K562 (cell line): Measurements from ENCODE around the gene BIRC6. TPM values are rescaled to one million over a fixed set of nuclear protein-coding genes. Genes with fewer than 3 reads are reported as not detected.

ENCODE experiments used
- ATAC-seq: fragments of 200-7000 bp; cut with Tn5 transposase; 3 replicates; pipeline ENCODE4 v1.9.1; 2020; ENCODE audit warnings: moderate library complexity
- BruUV-seq: library from RNA; stranded (reverse); fragments of 400-500 nt; replicated peaks from 2 replicates; lab custom pipeline; 2021; lab: Mats Ljungman, UMichigan
- CTCF ChIA-PET: fragments of 300-600 bp; formaldehyde crosslinking; extraction: SDS; loops from one replicate; lab custom pipeline; 2021; ENCODE audit warnings: low intra/inter-chr PET ratio; lab: Yijun Ruan, JAX
- POLR2A ChIA-PET: fragments of 300-600, 350-650 bp; sonication (Branson Sonifier 250); formaldehyde crosslinking; extraction: SDS; loops from one replicate; lab custom pipeline; 2021; ENCODE audit warnings: antibody characterized with exemption, inconsistent platforms; lab: Yijun Ruan, JAX
- DNase-seq, 4 experiments: peaks; one replicate each; pipeline versions ENCODE4 v3.0.0 to v3.0.0-alpha.2; 2011 to 2018; ENCODE audit warnings: low spot score in 3 of 4, mixed read lengths in 3 of 4; ENCODE audit errors: extremely low read depth in 1 of 4
- FAIRE-seq: peaks from 2 replicates; lab custom pipeline; 2011; peaks lifted over from hg19 to GRCh38; lab: Jason Lieb, UNC
- H2AFZ ChIP-seq: 2 replicates; pipeline ENCODE4 v1.6.0; 2011; ENCODE audit warnings: low read depth, low read length, control low read depth, inconsistent platforms
- H3K27ac ChIP-seq: fragments of 200-600 bp; 3 replicates; pipeline ENCODE4 v1.8.0; 2011; ENCODE audit warnings: low read depth, mild to moderate bottlenecking, control low read depth, inconsistent platforms, low read length, moderate library complexity, mixed read lengths; ENCODE audit errors: extremely low read depth
- H3K27me3 ChIP-seq, 2 experiments: fragments of 300-600 bp in 1 of 2; 2 replicates in 1 of 2; 3 replicates in 1 of 2; pipeline versions ENCODE4 v1.6.0 to v1.8.0; 2011; ENCODE audit warnings: inconsistent platforms in 2 of 2, low read length in 2 of 2, mild to moderate bottlenecking in 1 of 2, mixed read lengths in 1 of 2, moderate library complexity in 1 of 2; ENCODE audit not compliant: control insufficient read depth in 2 of 2, insufficient read depth in 2 of 2
- H3K36me3 ChIP-seq: fragments of 300-600 bp; 3 replicates; pipeline ENCODE4 v1.8.0; 2011; ENCODE audit warnings: mild to moderate bottlenecking, low read length, inconsistent platforms; ENCODE audit not compliant: control insufficient read depth, insufficient read depth
- H3K4me1 ChIP-seq, 2 experiments: fragments of 200-600 bp in 1 of 2; replicated peaks in 1 of 2; 2 replicates in 1 of 2; 3 replicates in 1 of 2; pipeline versions ENCODE4 v1.5.1 to v1.8.0; 2011; ENCODE audit warnings: inconsistent platforms in 2 of 2, low read length in 2 of 2, mild to moderate bottlenecking in 1 of 2, mixed read lengths in 1 of 2, moderate library complexity in 1 of 2; ENCODE audit not compliant: control insufficient read depth in 2 of 2, insufficient read depth in 2 of 2
- H3K4me2 ChIP-seq: 2 replicates; pipeline ENCODE4 v1.6.1; 2011; ENCODE audit warnings: low read length, control low read depth, inconsistent platforms, mixed read lengths; ENCODE audit not compliant: insufficient read depth
- H3K4me3 ChIP-seq: fragments of 200-600 bp; sonication (generic), shearing (Covaris generic); 2 replicates; pipeline ENCODE4 v1.5.1; 2016; ENCODE audit warnings: control low read depth, inconsistent platforms
- H3K79me2 ChIP-seq: fragments of 200-600 bp; 3 replicates; pipeline ENCODE4 v1.8.0; 2011; ENCODE audit warnings: low read length, inconsistent platforms; ENCODE audit not compliant: control insufficient read depth, insufficient read depth
- H3K9ac ChIP-seq, 2 experiments: 2 replicates each; pipeline versions ENCODE4 v1.6.0 to v1.6.1; 2011; ENCODE audit warnings: low read depth in 2 of 2, low read length in 2 of 2, control low read depth in 1 of 2, inconsistent platforms in 1 of 2, mild to moderate bottlenecking in 1 of 2, mixed read lengths in 1 of 2; ENCODE audit not compliant: insufficient read depth in 1 of 2
- H3K9me1 ChIP-seq: one replicate; pipeline ENCODE4 v1.6.0; 2011; ENCODE audit warnings: inconsistent platforms, mild to moderate bottlenecking, low read length, moderate library complexity; ENCODE audit not compliant: control insufficient read depth, insufficient read depth
- H3K9me3 ChIP-seq: replicated peaks from 2 replicates; pipeline ENCODE4 v1.5.1; 2011; ENCODE audit warnings: low read depth, low read length, inconsistent platforms; ENCODE audit not compliant: control insufficient read depth, insufficient read depth
- H4K20me1 ChIP-seq: replicated peaks from 2 replicates; pipeline ENCODE4 v1.6.1; 2011; ENCODE audit warnings: low read length, inconsistent platforms, mixed read lengths; ENCODE audit not compliant: control insufficient read depth, insufficient read depth
- BCOR ChIP-seq: fragments of 450-650 bp; IDR thresholded peaks from 2 replicates; pipeline ENCODE4 v1.6.1; 2016
- E2F3 ChIP-seq: fragments of 250-450 bp; sonication (Bioruptor Pico); IDR thresholded peaks from 2 replicates; pipeline ENCODE4 v1.4.0; 2020; ENCODE audit warnings: mild to moderate bottlenecking
- EZH2 ChIP-seq: IDR thresholded peaks from 2 replicates; pipeline ENCODE4 v1.6.1; 2012; ENCODE audit warnings: low read depth, mild to moderate bottlenecking, inconsistent platforms, low read length, borderline replicate concordance
- GATA2 ChIP-seq: sonication (generic); formaldehyde crosslinking; IDR thresholded peaks from 2 replicates; pipeline ENCODE4 v1.4.0; 2020; ENCODE audit warnings: mild to moderate bottlenecking, missing genetic modification reagents
- HIVEP1 ChIP-seq: fragments of 250-450 bp; sonication (Bioruptor Pico); IDR thresholded peaks from 2 replicates; pipeline ENCODE4 v1.4.0; 2020; ENCODE audit warnings: mild to moderate bottlenecking
- KAT7 ChIP-seq: sonication (generic); formaldehyde crosslinking; IDR thresholded peaks from 2 replicates; pipeline ENCODE4 v1.8.0; 2022; ENCODE audit warnings: missing genetic modification reagents, mild to moderate bottlenecking, borderline replicate concordance
- MCM2 ChIP-seq: fragments of 450-650 bp; IDR thresholded peaks from 2 replicates; pipeline ENCODE4 v1.6.1; 2017; ENCODE audit warnings: low read depth, mild to moderate bottlenecking
- NCOA2 ChIP-seq, 2 experiments: fragments of 450-650 bp; IDR thresholded peaks; 2 replicates each; pipeline ENCODE4 v1.6.1; 2018; ENCODE audit warnings: mild to moderate bottlenecking in 2 of 2, moderate library complexity in 1 of 2; ENCODE audit not compliant: partially characterized antibody in 2 of 2
- SRSF3 ChIP-seq: fragments of 200-400 bp; formaldehyde crosslinking; IDR thresholded peaks from 2 replicates; pipeline ENCODE4 v1.6.1; 2016; ENCODE audit warnings: mild to moderate bottlenecking, low read length, moderate library complexity; ENCODE audit not compliant: insufficient read depth
- ZNF778 ChIP-seq: fragments of 450-650 bp; formaldehyde crosslinking; IDR thresholded peaks from 2 replicates; pipeline ENCODE4 v1.4.0; 2020; ENCODE audit warnings: mild to moderate bottlenecking, moderate library complexity
- in situ Hi-C: fragments of 300-500 bp; cut with MboI; formaldehyde crosslinking; loops from 4 replicates; pipeline ENCODE4 v1.15.0; 2018; ENCODE audit warnings: inconsistent platforms, mixed read lengths
- intact Hi-C: fragments of 100-400 bp; cut with micrococcal nuclease; formaldehyde crosslinking; loops from 2 replicates; pipeline ENCODE4 v1.14.2; 2022
- polyA plus RNA-seq, 8 experiments: library from polyadenylated mRNA; depleted of rRNA in 4 of 8; stranded (reverse) in 5 of 8; unstranded in 3 of 8; fragments of >200 nt; fragmentation: Nextera tagmentation in 2 of 8; fragmentation: Illumina TruSeq in 1 of 8; extraction: Ambion mirVana in 2 of 8; extraction: Trizol in 1 of 8; gene quantifications; 2 replicates each; pipeline versions ENCODE4 v1.2.1 to v1.2.3, GENCODE V29; 2011 to 2014; ENCODE audit warnings: inconsistent platforms in 1 of 8, missing spikeins in 1 of 8
- total RNA-seq, 7 experiments: library from RNA; depleted of rRNA in 6 of 7; stranded (reverse); fragments of >200 nt in 6 of 7; fragmentation: Illumina TruSeq in 2 of 7; extraction: Trizol in 2 of 7; gene quantifications; 2 replicates each; pipeline versions ENCODE4 v1.2.1 to v1.2.3, GENCODE V29; 2011 to 2021; ENCODE audit warnings: low replicate concordance in 1 of 7
- TF ChIP-seq, protein P1 (sequence below): IDR thresholded peaks from 2 replicates; pipeline ENCODE4 v1.6.1; 2012; ENCODE audit warnings: low read depth, low read length, improper control_type of control experiment, borderline replicate concordance
- TF ChIP-seq, protein P2 (sequence below): fragments of 250-450 bp; sonication (Bioruptor Pico); IDR thresholded peaks from 2 replicates; pipeline ENCODE4 v1.9.0; 2021; ENCODE audit warnings: mild to moderate bottlenecking, inconsistent platforms
- TF ChIP-seq, protein P3 (sequence below): fragments of 450-650 bp; IDR thresholded peaks from 2 replicates; pipeline ENCODE4 v1.6.1; 2017; ENCODE audit warnings: antibody characterized with exemption

BIRC6 gene
- total and polyA plus RNA-seq, 9 of the 15 experiments (the other 6 are each of a cell fraction or from before 2014, with no cell fraction given), result 18.8 to 110 (median 49.8) TPM

DNA sequence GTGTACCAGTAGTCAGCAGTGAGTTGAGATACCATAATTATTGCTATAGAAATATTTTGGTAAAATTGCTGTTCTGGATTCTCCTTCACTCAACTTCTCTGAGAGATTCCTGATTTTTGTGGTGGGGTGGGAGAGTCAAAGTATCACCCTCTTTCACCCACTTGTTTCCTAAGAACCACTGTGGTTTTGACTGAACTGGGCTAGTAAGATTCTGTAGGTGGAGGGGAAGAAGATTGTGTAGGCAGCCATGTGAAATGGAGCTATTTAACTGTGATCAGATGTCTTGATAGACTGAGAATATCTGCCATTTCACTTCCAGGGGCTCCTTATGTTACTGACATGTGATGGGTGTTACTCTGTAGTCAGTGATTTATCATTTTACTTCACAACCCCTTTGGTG is 45.3 kb downstream of the BIRC6 start:
- no peaks in the 10 kb centered on the region for H3K4me1 ChIP-seq
- H3K27me3 ChIP-seq, result no peaks in the 10 kb centered on the region
- H3K4me3 ChIP-seq, result no peak overlapping the region
- in situ Hi-C loops (no loop called here), intact Hi-C loops (no loop called here)
- DNase-seq, result no peak
- FAIRE-seq, result no peak
- no peak overlapping the region for H3K27ac ChIP-seq
- H4K20me1 ChIP-seq, result no peaks in the 10 kb centered on the region
- H3K4me2 ChIP-seq, result no peak overlapping the region
- ChIA-PET CTCF (no interaction called here), POLR2A (interaction anchor here (0.7 kb wide), 1 partner anchor 10 kb away, joined by 3 read pairs; no protein-coding TSS in a partner anchor)
- no TSS peak for BruUV-seq
- H2AFZ ChIP-seq, result no peak overlapping the region
- ATAC-seq, result no peak
- H3K9me3 ChIP-seq, result no peaks in the 10 kb centered on the region
- no peak overlapping the region for H3K9ac ChIP-seq
- no peaks in the 10 kb centered on the region; the same call in 2 of the 3 replicates for H3K79me2 ChIP-seq
- H3K9me1 ChIP-seq, result no peaks in the 10 kb centered on the region
- H3K36me3 ChIP-seq, result peaks cover 74% of the 10 kb centered on the region; the same call in 2 of the 3 replicates
- TF ChIP-seq HIVEP1 (no peak), ZNF778 (CRISPR knock-in tag) (no peak), NCOA2 (IDR thresholded peaks at IDR 0.05; ENCODE audit: partially characterized antibody in 2 of 2) (no peak), EZH2 (no peak), KAT7 (no peak), GATA2 (no peak), E2F3 (CRISPR knock-in tag) (no peak), MCM2 (no peak), SRSF3 (no peak), BCOR (no peak)
- TF ChIP-seq, protein P1, sequence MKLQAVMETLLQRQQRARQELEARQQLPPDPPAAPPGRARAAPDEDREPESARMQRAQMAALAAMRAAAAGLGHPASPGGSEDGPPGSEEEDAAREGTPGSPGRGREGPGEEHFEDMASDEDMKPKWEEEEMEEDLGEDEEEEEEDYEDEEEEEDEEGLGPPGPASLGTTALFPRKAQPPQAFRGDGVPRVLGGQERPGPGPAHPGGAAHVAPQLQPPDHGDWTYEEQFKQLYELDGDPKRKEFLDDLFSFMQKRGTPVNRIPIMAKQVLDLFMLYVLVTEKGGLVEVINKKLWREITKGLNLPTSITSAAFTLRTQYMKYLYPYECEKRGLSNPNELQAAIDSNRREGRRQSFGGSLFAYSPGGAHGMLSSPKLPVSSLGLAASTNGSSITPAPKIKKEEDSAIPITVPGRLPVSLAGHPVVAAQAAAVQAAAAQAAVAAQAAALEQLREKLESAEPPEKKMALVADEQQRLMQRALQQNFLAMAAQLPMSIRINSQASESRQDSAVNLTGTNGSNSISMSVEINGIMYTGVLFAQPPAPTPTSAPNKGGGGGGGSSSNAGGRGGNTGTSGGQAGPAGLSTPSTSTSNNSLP, result no peak
- TF ChIP-seq, protein P2, sequence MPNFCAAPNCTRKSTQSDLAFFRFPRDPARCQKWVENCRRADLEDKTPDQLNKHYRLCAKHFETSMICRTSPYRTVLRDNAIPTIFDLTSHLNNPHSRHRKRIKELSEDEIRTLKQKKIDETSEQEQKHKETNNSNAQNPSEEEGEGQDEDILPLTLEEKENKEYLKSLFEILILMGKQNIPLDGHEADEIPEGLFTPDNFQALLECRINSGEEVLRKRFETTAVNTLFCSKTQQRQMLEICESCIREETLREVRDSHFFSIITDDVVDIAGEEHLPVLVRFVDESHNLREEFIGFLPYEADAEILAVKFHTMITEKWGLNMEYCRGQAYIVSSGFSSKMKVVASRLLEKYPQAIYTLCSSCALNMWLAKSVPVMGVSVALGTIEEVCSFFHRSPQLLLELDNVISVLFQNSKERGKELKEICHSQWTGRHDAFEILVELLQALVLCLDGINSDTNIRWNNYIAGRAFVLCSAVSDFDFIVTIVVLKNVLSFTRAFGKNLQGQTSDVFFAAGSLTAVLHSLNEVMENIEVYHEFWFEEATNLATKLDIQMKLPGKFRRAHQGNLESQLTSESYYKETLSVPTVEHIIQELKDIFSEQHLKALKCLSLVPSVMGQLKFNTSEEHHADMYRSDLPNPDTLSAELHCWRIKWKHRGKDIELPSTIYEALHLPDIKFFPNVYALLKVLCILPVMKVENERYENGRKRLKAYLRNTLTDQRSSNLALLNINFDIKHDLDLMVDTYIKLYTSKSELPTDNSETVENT, result no peak
- TF ChIP-seq, protein P3, sequence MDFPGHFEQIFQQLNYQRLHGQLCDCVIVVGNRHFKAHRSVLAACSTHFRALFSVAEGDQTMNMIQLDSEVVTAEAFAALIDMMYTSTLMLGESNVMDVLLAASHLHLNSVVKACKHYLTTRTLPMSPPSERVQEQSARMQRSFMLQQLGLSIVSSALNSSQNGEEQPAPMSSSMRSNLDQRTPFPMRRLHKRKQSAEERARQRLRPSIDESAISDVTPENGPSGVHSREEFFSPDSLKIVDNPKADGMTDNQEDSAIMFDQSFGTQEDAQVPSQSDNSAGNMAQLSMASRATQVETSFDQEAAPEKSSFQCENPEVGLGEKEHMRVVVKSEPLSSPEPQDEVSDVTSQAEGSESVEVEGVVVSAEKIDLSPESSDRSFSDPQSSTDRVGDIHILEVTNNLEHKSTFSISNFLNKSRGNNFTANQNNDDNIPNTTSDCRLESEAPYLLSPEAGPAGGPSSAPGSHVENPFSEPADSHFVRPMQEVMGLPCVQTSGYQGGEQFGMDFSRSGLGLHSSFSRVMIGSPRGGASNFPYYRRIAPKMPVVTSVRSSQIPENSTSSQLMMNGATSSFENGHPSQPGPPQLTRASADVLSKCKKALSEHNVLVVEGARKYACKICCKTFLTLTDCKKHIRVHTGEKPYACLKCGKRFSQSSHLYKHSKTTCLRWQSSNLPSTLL, result no peak
